GM23338 (cell line): ENCODE measurements around the gene DDIT3. TPM values are rescaled to one million over a fixed set of nuclear protein-coding genes. Genes with fewer than 3 reads are reported as not detected.

Experiments
- ATAC-seq: fragments of 200-7000 bp; cut with Tn5 transposase; 3 replicates; pipeline ENCODE4 v1.9.1; 2020
- DNase-seq: peaks from one replicate; pipeline ENCODE4 v3.0.0-alpha.2; 2015; ENCODE audit warnings: low spot score
- H2AFZ ChIP-seq: fragments of 200-600 bp; sonication (generic); 2 replicates; pipeline ENCODE4 v1.8.0; 2016; ENCODE audit warnings: antibody characterized with exemption, mild to moderate bottlenecking, moderate library complexity
- H3F3A ChIP-seq: fragments of 200-600 bp; sonication (generic); replicated peaks from 2 replicates; pipeline ENCODE4 v1.8.0; 2017; ENCODE audit warnings: antibody characterized with exemption, mixed run types, low read depth
- H3K27ac ChIP-seq: fragments of 200-600 bp; sonication (generic); 2 replicates; pipeline ENCODE4 v1.6.1; 2016; ENCODE audit warnings: low read depth
- H3K27me3 ChIP-seq: fragments of 200-600 bp; sonication (generic); 2 replicates; pipeline ENCODE4 v1.8.0; 2016; ENCODE audit warnings: mild to moderate bottlenecking, mixed run types, moderate library complexity; ENCODE audit not compliant: insufficient read depth
- H3K36me3 ChIP-seq: fragments of 200-600 bp; sonication (generic); 2 replicates; pipeline ENCODE4 v1.8.0; 2016; ENCODE audit warnings: mild to moderate bottlenecking; ENCODE audit not compliant: insufficient read depth
- H3K4me1 ChIP-seq: fragments of 200-600 bp; sonication (generic); 2 replicates; pipeline ENCODE4 v1.8.0; 2016; ENCODE audit warnings: mild to moderate bottlenecking, moderate library complexity; ENCODE audit not compliant: insufficient read depth
- H3K4me2 ChIP-seq: fragments of 200-600 bp; sonication (generic); 2 replicates; pipeline ENCODE4 v1.7.1; 2017; ENCODE audit warnings: mixed run types
- H3K4me3 ChIP-seq: fragments of 200-600 bp; sonication (generic); 2 replicates; pipeline ENCODE4 v1.6.1; 2016; ENCODE audit warnings: mixed run types
- H3K79me2 ChIP-seq: fragments of 200-600 bp; sonication (generic); replicated peaks from 2 replicates; pipeline ENCODE4 v1.8.0; 2017; ENCODE audit warnings: mild to moderate bottlenecking; ENCODE audit not compliant: insufficient read depth
- H3K9me2 ChIP-seq: fragments of 200-600 bp; sonication (generic); 2 replicates; pipeline ENCODE4 v1.8.0; 2017; ENCODE audit not compliant: insufficient read depth
- H4K20me1 ChIP-seq: fragments of 200-600 bp; sonication (generic); replicated peaks from 2 replicates; pipeline ENCODE4 v1.8.0; 2017; ENCODE audit warnings: mild to moderate bottlenecking; ENCODE audit not compliant: insufficient read depth
- H3K27ac Mint-ChIP-seq: 2 replicates; pipeline ENCODE4 v1.8.0; 2020; ENCODE audit warnings: inconsistent platforms, mild to moderate bottlenecking, moderate library complexity, mixed read lengths
- H3K27me3 Mint-ChIP-seq: 3 replicates; pipeline ENCODE4 v1.8.0; 2022; ENCODE audit warnings: low read depth, mild to moderate bottlenecking, moderate library complexity, mixed read lengths, inconsistent platforms; ENCODE audit not compliant: insufficient read depth, poor library complexity
- H3K36me3 Mint-ChIP-seq: 3 replicates; pipeline ENCODE4 v1.8.0; 2021; ENCODE audit warnings: low read depth, mild to moderate bottlenecking, inconsistent platforms, moderate library complexity, mixed read lengths
- H3K4me1 Mint-ChIP-seq: 3 replicates; pipeline ENCODE4 v1.8.0; 2020; ENCODE audit warnings: mild to moderate bottlenecking, inconsistent platforms, mixed read lengths
- H3K4me3 Mint-ChIP-seq: 3 replicates; pipeline ENCODE4 v1.8.0; 2021; ENCODE audit warnings: moderate library complexity, mild to moderate bottlenecking, inconsistent platforms, mixed read lengths
- H3K9me3 Mint-ChIP-seq: 3 replicates; pipeline ENCODE4 v1.8.0; 2020; ENCODE audit warnings: moderate library complexity, mild to moderate bottlenecking, inconsistent platforms, mixed read lengths
- CREB1 ChIP-seq: fragments of 250-450 bp; sonication (Bioruptor Pico); IDR thresholded peaks from 2 replicates; pipeline ENCODE4 v1.5.0; 2020; ENCODE audit warnings: low read depth, mild to moderate bottlenecking, moderate library complexity
- CTCF ChIP-seq, 2 experiments: fragments of 200-600 bp in 1 of 2; sonication (generic) in 1 of 2; conservative IDR thresholded peaks; 2 replicates each; pipeline versions ENCODE4 v1.5.1 to v1.6.1; 2016 to 2017; ENCODE audit warnings: antibody characterized with exemption in 2 of 2, low read depth in 2 of 2, mild to moderate bottlenecking in 2 of 2, moderate library complexity in 1 of 2
- EZH2phosphoT487 ChIP-seq: fragments of 200-600 bp; sonication (generic); IDR thresholded peaks from one replicate; pipeline ENCODE4 v1.8.1; 2018; ENCODE audit warnings: antibody characterized with exemption; ENCODE audit not compliant: unreplicated experiment
- JUNB ChIP-seq: IDR thresholded peaks from one replicate; pipeline ENCODE4 v1.6.1; 2016; ENCODE audit warnings: antibody characterized with exemption; ENCODE audit not compliant: unreplicated experiment
- NANOG ChIP-seq: IDR thresholded peaks from 2 replicates; pipeline ENCODE4 v1.6.1; 2016; ENCODE audit warnings: antibody characterized with exemption, borderline replicate concordance
- POLR2AphosphoS5 ChIP-seq: IDR thresholded peaks from 2 replicates; pipeline ENCODE4 v1.6.1; 2016; ENCODE audit warnings: antibody characterized with exemption, low read depth
- REST ChIP-seq: IDR thresholded peaks from one replicate; pipeline ENCODE4 v1.6.1; 2018; ENCODE audit warnings: antibody characterized with exemption; ENCODE audit not compliant: unreplicated experiment
- ZNF331 ChIP-seq: fragments of 250-450 bp; sonication (Bioruptor Pico); IDR thresholded peaks from 2 replicates; pipeline ENCODE4 v1.5.0; 2020; ENCODE audit warnings: low read depth, mild to moderate bottlenecking, moderate library complexity
- ZNF462 ChIP-seq: fragments of 250-450 bp; sonication (Bioruptor Pico); IDR thresholded peaks from 2 replicates; pipeline ENCODE4 v1.5.0; 2020; ENCODE audit warnings: mild to moderate bottlenecking, moderate library complexity
- polyA plus RNA-seq: library from polyadenylated mRNA; unstranded; fragments of >200 nt; fragmentation: Nextera tagmentation; extraction: Ambion mirVana; gene quantifications from 2 replicates; pipeline ENCODE4 v1.2.1, GENCODE V29; 2016
- total RNA-seq: library from RNA; depleted of rRNA; stranded (reverse); fragments of >200 nt; shearing (Covaris generic); gene quantifications from 2 replicates; pipeline ENCODE4 v1.2.3, GENCODE V29; 2014

Gene DDIT3
- total and polyA plus RNA-seq, 2 experiments from 2014 or later: 3.9 to 12.5 TPM

- Mint-ChIP-seq H3K36me3 (peaks cover 82% of the 10 kb centered on the region), H3K4me1 (peaks cover 10% of the 10 kb centered on the region), H3K4me3 (peak overlapping the region; percentile 1; the same call in 2 of the 3 replicates), H3K27me3 (peaks cover 19% of the 10 kb centered on the region), H3K9me3 (no peaks in the 10 kb centered on the region), H3K27ac (peak overlapping the region; percentile 5; the same call in 1 of the 2 replicates)
- TF ChIP-seq JUNB (no peak), EZH2phosphoT487 (no peak), CTCF (conservative IDR thresholded peaks at IDR 0.05; ENCODE audit: low read depth in 2 of 2) (peak in 1 of 2 experiments; percentile 25; a peak in 1 of 4 replicates), ZNF331 (CRISPR knock-in tag) (no peak)
- Histone ChIP-seq H3K4me3 (no peak overlapping the region), H3F3A (peaks cover 43% of the 10 kb centered on the region), H3K27ac (no peak overlapping the region), H3K4me1 (no peaks in the 10 kb centered on the region; the same call in 1 of the 2 replicates), H3K27me3 (no peaks in the 10 kb centered on the region), H2AFZ (no peak overlapping the region), H3K36me3 (peaks cover 61% of the 10 kb centered on the region), H3K9me2 (no peaks in the 10 kb centered on the region), H3K79me2 (peaks cover 38% of the 10 kb centered on the region), H3K4me2 (no peak overlapping the region), H4K20me1 (peaks cover 37% of the 10 kb centered on the region)
- DNase-seq (peak; percentile 24), ATAC-seq (no peak)
These were observed 28.7 kb downstream of the DDIT3 start for GRCh38 chr12:57491393-57492280.

- Mint-ChIP-seq H3K4me3 (peak overlapping the region; percentile 88; the same call in 1 of the 3 replicates), H3K27ac (no peak overlapping the region), H3K9me3 (no peaks in the 10 kb centered on the region), H3K4me1 (peaks cover 10% of the 10 kb centered on the region), H3K27me3 (peaks cover 17% of the 10 kb centered on the region), H3K36me3 (peaks cover 67% of the 10 kb centered on the region)
- H3K79me2 ChIP-seq: peaks cover 38% of the 10 kb centered on the region
- H4K20me1 ChIP-seq: peaks cover 34% of the 10 kb centered on the region
- H3K4me1 ChIP-seq: no peaks in the 10 kb centered on the region; the same call in 1 of the 2 replicates
- ATAC-seq (no peak), DNase-seq (no peak)
- H3K36me3 ChIP-seq: peaks cover 51% of the 10 kb centered on the region
- peaks cover 42% of the 10 kb centered on the region for H3F3A ChIP-seq
- H3K9me2 ChIP-seq: no peaks in the 10 kb centered on the region
- 0 out of 2 replicates have a peak overlapping the region, but pooled peaks have one; percentile 19 for H3K27ac ChIP-seq
- H3K27me3 ChIP-seq: no peaks in the 10 kb centered on the region
- H2AFZ ChIP-seq: no peak overlapping the region
- H3K4me2 ChIP-seq: no peak overlapping the region
- no peak overlapping the region for H3K4me3 ChIP-seq
- TF ChIP-seq JUNB (no peak), CREB1 (CRISPR knock-in tag) (no peak), REST (no peak), POLR2AphosphoS5 (no peak), NANOG (no peak), ZNF462 (CRISPR knock-in tag) (no peak)
These were observed 30.2 kb downstream of the DDIT3 start for GRCh38 chr12:57490126-57490525.
